GM20000 (cell line): Measurements from ENCODE around the gene SH3BP4.

Experiments used
- DNase-seq: peaks from one replicate; pipeline ENCODE4 v3.0.0; 2012; ENCODE audit warnings: low spot score
- CTCF ChIP-seq: IDR thresholded peaks from 2 replicates; pipeline ENCODE4 v1.5.1; 2012; ENCODE audit warnings: mild to moderate bottlenecking, control low read depth; ENCODE audit errors: extremely low read depth, missing control alignments

The SH3BP4 gene

GRCh38 chr2:235098736-235099494 lies 147.1 kb downstream of the SH3BP4 start:
- TF ChIP-seq CTCF = no peak
- no peak for DNase-seq

GRCh38 chr2:235102896-235103295 lies 151.1 kb downstream of the SH3BP4 start:
- no peak for DNase-seq
- TF ChIP-seq CTCF = no peak
